Colonic mucosa (tissue), 4 donors: ENCODE measurements around the gene PAGE1. TPM values are rescaled to one million over a fixed set of nuclear protein-coding genes. Genes with fewer than 3 reads are reported as not detected.

ENCODE experiments used
- DNase-seq: peaks from one replicate; pipeline ENCODE4 v3.0.0-alpha.2; 2020
- H3K27ac ChIP-seq: fragments of 200-600 bp; one replicate; pipeline ENCODE4 v1.8.0; 2021
- H3K27me3 ChIP-seq: fragments of 200-600 bp; one replicate; pipeline ENCODE4 v1.8.0; 2021
- H3K36me3 ChIP-seq: fragments of 200-600 bp; one replicate; pipeline ENCODE4 v1.8.0; 2021
- H3K4me1 ChIP-seq: fragments of 200-600 bp; one replicate; pipeline ENCODE4 v1.8.0; 2021; ENCODE audit warnings: mild to moderate bottlenecking
- H3K4me3 ChIP-seq: fragments of 200-600 bp; one replicate; pipeline ENCODE4 v1.8.0; 2021
- H3K9ac ChIP-seq, 2 donors: one replicate each; pipeline ENCODE4 v1.7.0; 2013; ENCODE audit warnings: control low read depth in 2 of 2, low read depth in 2 of 2, low read length in 2 of 2
- H3K9me3 ChIP-seq: fragments of 200-600 bp; one replicate; pipeline ENCODE4 v1.8.0; 2021
- CTCF ChIP-seq: fragments of 200-600 bp; IDR thresholded peaks from one replicate; pipeline ENCODE4 v1.8.0; 2022; ENCODE audit warnings: antibody characterized with exemption, mild to moderate bottlenecking
- intact Hi-C: fragments of 100-400 bp; cut with DNase I; formaldehyde crosslinking; loops from one replicate; pipeline ENCODE4 v1.14.1; 2022
- total RNA-seq, 2 donors: library from RNA; stranded (reverse); fragmentation: NEBNext Ultra II Directional in 1 of 2; extraction: Animal tissue kit (Norgen Biotek cat#: 25700) in 1 of 2; gene quantifications; one replicate each; pipeline ENCODE4 v1.2.1, GENCODE V29; 2021
- donor health status: healthy.
- donor health status: DM: no; HTN: no; CAD: no.
- donor health status: DM: no; HTN: no; CAD: no.

PAGE1 gene
- total RNA-seq, 2 donors from 2014 or later: not detected

GRCh38 chrX:49661881-49662280 lies 33.9 kb downstream of the PAGE1 start:
- Histone ChIP-seq H3K27ac (no peak overlapping the region), H3K4me3 (no peak overlapping the region), H3K9me3 (no peaks in the 10 kb centered on the region), H3K36me3 (no peaks in the 10 kb centered on the region), H3K9ac (no peak overlapping the region), H3K4me1 (no peaks in the 10 kb centered on the region), H3K27me3 (no peaks in the 10 kb centered on the region)
- TF ChIP-seq CTCF: no peak
- intact Hi-C loops: no loop called here
- no peak for DNase-seq

- Histone ChIP-seq H3K4me3 (no peak overlapping the region), H3K4me1 (no peaks in the 10 kb centered on the region), H3K36me3 (no peaks in the 10 kb centered on the region), H3K27ac (no peak overlapping the region), H3K9ac (no peak overlapping the region), H3K9me3 (no peaks in the 10 kb centered on the region), H3K27me3 (no peaks in the 10 kb centered on the region)
- intact Hi-C loops: no loop called here
- no peak for TF ChIP-seq CTCF
- no peak for DNase-seq
Measured at GRCh38 chrX:49659771-49660170, 36.0 kb downstream of the PAGE1 start.

- no peaks in the 10 kb centered on the region for H3K36me3 ChIP-seq
- no peak for TF ChIP-seq CTCF
- intact Hi-C loops: no loop called here
Measured at GRCh38 chrX:49656533-49656932, 39.3 kb downstream of the PAGE1 start.

GRCh38 chrX:49644991-49645637 lies 50.7 kb downstream of the PAGE1 start:
- H3K9ac ChIP-seq: no peak overlapping the region
- no peak overlapping the region for H3K4me3 ChIP-seq
- H3K27me3 ChIP-seq: no peaks in the 10 kb centered on the region
- H3K27ac ChIP-seq: no peak overlapping the region
- H3K36me3 ChIP-seq: no peaks in the 10 kb centered on the region
- no peak for TF ChIP-seq CTCF
- no peaks in the 10 kb centered on the region for H3K4me1 ChIP-seq
- H3K9me3 ChIP-seq: no peaks in the 10 kb centered on the region
- no peak for DNase-seq
- intact Hi-C loops: no loop called here

More at GRCh38 chrX:49656533-49656932, 39.3 kb downstream of the PAGE1 start:
- Histone ChIP-seq H3K4me1 (no peaks in the 10 kb centered on the region), H3K9me3 (no peaks in the 10 kb centered on the region), H3K27ac (no peak overlapping the region), H3K27me3 (no peaks in the 10 kb centered on the region), H3K9ac (no peak overlapping the region), H3K4me3 (no peak overlapping the region)
- no peak for DNase-seq

Other genes starting within 250 kb of the PAGE1 start
- not detected for gene GAGE12C, start 163.8 kb downstream of the PAGE1 start, total RNA-seq
- gene GAGE12D, start 154.3 kb downstream of the PAGE1 start, total RNA-seq: not detected
- gene GAGE12E, start 144.7 kb downstream of the PAGE1 start, total RNA-seq: not detected
- gene GAGE12F, start 135.1 kb downstream of the PAGE1 start, total RNA-seq: under 1 TPM in 1 of 2 donors, not detected in 1; 0.99 TPM
- under 1 TPM in 1 of 2 donors, not detected in 1; 0.99 TPM for gene GAGE12G, start 125.6 kb downstream of the PAGE1 start, total RNA-seq
- gene GAGE12H, start 116.0 kb downstream of the PAGE1 start, total RNA-seq: not detected
- gene GAGE2A, start 106.5 kb downstream of the PAGE1 start, total RNA-seq: under 1 TPM in 1 of 2 donors, not detected in 1; 0.86 TPM
- not detected for gene GAGE1, start 97.0 kb downstream of the PAGE1 start, total RNA-seq
- not detected for gene PAGE4, start 133.3 kb upstream of the PAGE1 start, total RNA-seq
- gene USP27X, start 183.5 kb upstream of the PAGE1 start, total RNA-seq: 1 to 10 TPM; 1.0 to 2.2 TPM
- 1 to 10 TPM; 9.7 to 10.0 TPM for gene CLCN5, start 226.6 kb upstream of the PAGE1 start, total RNA-seq